GM19238 (cell line): ENCODE results near the gene FNDC5.

Experiments used
- DNase-seq: peaks from one replicate; pipeline ENCODE4 v3.0.0; 2011; ENCODE audit warnings: low spot score; ENCODE audit not compliant: insufficient read length

Gene FNDC5

GRCh38 chr1:32884726-32885125 is 14.0 kb upstream of the FNDC5 start:
- DNase-seq: no peak

GRCh38 chr1:32884032-32884372 is 13.3 kb upstream of the FNDC5 start:
- DNase-seq: no peak

- no peak for DNase-seq
These were observed 12.8 kb upstream of the FNDC5 start for GRCh38 chr1:32883338-32884031.

- DNase-seq: no peak
These were observed 11.4 kb upstream of the FNDC5 start for GRCh38 chr1:32881871-32882850.

GRCh38 chr1:32881291-32881690 is 10.6 kb upstream of the FNDC5 start:
- no peak for DNase-seq

GRCh38 chr1:32878637-32879041 is 7.9 kb upstream of the FNDC5 start:
- no peak for DNase-seq

- DNase-seq: no peak
These were observed 7.5 kb upstream of the FNDC5 start for GRCh38 chr1:32878183-32878582.

- DNase-seq: no peak
These were observed 6.7 kb upstream of the FNDC5 start for GRCh38 chr1:32877211-32878110.

GRCh38 chr1:32876341-32877210 is 5.9 kb upstream of the FNDC5 start:
- peak; percentile 77 for DNase-seq

GRCh38 chr1:32874860-32875752 is 4.4 kb upstream of the FNDC5 start:
- no peak for DNase-seq

- no peak for DNase-seq
These were observed 2.8 kb upstream of the FNDC5 start for GRCh38 chr1:32873484-32873883.

- DNase-seq: no peak
These were observed 1.4 kb upstream of the FNDC5 start for GRCh38 chr1:32872192-32872460.

- no peak for DNase-seq
These were observed 866 bp upstream of the FNDC5 start for GRCh38 chr1:32871364-32872191.

GRCh38 chr1:32869923-32870614 is 643 bp downstream of the FNDC5 start:
- DNase-seq: no peak

GRCh38 chr1:32868806-32869455 is 1.8 kb downstream of the FNDC5 start:
- DNase-seq: no peak

GRCh38 chr1:32868085-32868484 is 2.6 kb downstream of the FNDC5 start:
- no peak for DNase-seq

- DNase-seq: no peak
These were observed 3.0 kb downstream of the FNDC5 start for GRCh38 chr1:32867671-32868070.

GRCh38 chr1:32867151-32867550 is 3.6 kb downstream of the FNDC5 start:
- DNase-seq: no peak
